T-helper 1 cell treated with Interleukin-12 subunit alpha and Interleukin-12 subunit beta and Interleukin-4 antibody, amounts not matched to agents 30 ng/mL and 1 ng/mL, for 36 hours (primary cell): ENCODE measurements around the gene MRPS11. TPM values are rescaled to one million over a fixed set of nuclear protein-coding genes. Genes with fewer than 3 reads are reported as not detected.

ENCODE experiments used
- total RNA-seq: library from RNA; stranded (reverse); gene quantifications from 2 replicates; pipeline ENCODE4 v1.2.3, GENCODE V29; 2022

Gene MRPS11
- total RNA-seq, 1 donor from 2014 or later, result 61.5 TPM

Other genes with a start within 250 kb of the MRPS11 start
- gene NTRK3, start 211.0 kb upstream of the MRPS11 start, total RNA-seq, result 0.37 and 0.51 TPM in 2 replicates
- 29.0 and 32.4 TPM in 2 replicates for gene MRPL46, start 320 bp upstream of the MRPS11 start, total RNA-seq
- 3.1 and 3.3 TPM in 2 replicates for gene DET1, start 79.0 kb downstream of the MRPS11 start, total RNA-seq
- gene AEN, start 153.6 kb downstream of the MRPS11 start, total RNA-seq, result 58.2 and 59.1 TPM in 2 replicates
- gene ISG20, start 171.3 kb downstream of the MRPS11 start, total RNA-seq, result 122 and 123 TPM in 2 replicates